Hypothalamus (tissue), 51 donors: ENCODE results near the gene NELFB.
A peak's percentile ranks its signal among the peaks of the same experiment; 100 is the strongest.

Experiments
- DNase-seq, 51 donors: peaks; one replicate each; lab custom pipeline; 2025; lab: John Stamatoyannopoulos, UW

The NELFB gene

DNA sequence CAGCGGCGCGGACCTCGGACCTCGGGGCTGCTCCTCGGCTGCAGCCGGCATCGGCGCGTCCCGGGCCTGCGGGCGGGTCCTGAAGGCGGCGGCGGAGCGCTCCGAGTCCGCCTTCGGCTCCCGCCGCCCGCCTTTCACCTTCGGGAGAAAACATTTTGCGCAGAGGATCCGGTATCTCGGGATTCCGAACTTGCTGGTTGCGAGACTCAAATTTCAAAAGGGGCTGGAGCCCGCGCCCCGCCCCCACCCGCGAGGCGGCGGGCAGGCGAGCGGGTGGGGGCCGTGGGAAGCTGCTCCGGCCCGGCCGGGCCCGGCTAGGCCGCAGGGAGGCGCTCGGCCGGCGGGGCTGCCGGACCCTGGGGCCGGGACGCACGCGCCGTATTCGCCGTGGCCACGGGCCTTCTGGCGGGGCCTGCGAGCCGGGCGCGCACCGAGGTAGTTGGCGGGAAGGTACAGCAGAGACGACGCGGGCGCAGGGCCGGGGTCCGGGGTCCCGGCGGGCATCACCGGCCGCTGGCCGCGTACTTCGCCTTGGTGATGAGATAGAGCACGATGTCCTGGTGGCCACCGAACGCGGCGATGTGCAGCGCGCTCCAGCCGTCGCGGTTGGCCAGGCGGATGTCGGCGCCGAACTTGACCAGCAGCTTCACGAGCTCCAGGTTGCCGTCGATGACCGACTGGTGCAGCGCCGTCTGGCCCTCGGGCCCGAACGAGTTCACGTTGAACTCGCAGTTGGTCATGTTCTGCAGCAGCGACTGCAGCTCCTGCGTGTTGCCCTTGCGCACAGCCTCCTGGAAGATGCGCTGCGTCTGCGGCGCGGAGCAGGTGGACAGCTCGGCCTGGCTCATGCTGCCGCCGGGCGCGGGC, 46.2 kb downstream of the NELFB start:
- no peak for DNase-seq

DNA sequence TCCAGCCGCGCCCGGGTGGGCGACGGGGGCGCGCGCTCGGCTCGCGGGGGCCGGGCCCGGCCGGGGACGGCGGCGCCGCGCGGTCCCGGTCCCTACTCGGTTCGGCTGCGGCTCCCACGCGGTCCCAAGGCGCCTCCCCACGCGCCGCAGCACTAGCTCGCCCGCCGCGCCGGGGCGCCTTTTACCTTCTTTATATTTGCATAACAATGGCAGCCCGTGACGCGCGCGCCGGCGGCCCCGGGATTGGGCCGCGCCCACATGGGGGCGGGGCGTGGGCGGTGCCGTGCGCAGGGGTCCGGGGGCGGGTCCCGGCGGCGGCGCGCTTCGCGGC, 47.0 kb downstream of the NELFB start, which contains the start of gene NRARP:
TSS of gene NRARP (minus strand) at position 154 of the 331 bp plus-strand sequence. CDS start 343 bp downstream, outside the sequence.
- DNase-seq = peak in 47 of 51 donors; percentile 33 to 93 (median 84)

GRCh38 chr9:137302449-137303150, 47.5 kb downstream of the NELFB start:
- DNase-seq = peak in 1 of 51 donors; percentile 29

GRCh38 chr9:137303151-137303892, 48.2 kb downstream of the NELFB start:
- DNase-seq = no peak

DNA sequence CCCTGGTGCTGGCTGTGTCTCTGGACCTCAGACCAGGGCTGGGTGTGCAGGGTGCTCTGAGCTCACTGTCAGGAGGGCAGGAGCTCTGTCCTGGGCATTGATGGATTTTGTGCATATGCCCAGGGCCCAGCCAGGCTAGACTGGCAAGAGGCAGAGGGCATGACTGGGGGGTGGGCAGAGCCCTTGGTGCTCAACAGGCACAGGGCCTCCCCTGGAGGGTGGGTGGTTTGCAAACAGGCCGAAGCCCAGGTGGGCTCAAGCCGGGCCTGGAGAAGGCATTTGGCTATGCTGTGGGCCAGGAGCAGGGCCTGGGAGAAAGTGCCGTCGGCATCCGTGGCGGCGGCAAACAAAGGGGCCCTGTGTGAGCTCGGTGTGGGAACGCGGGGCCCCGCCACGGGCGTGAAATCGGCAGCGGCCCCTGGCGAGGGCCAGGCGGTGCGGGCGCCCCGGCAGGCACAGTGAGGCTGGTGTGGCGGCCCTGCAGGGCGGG, 48.8 kb downstream of the NELFB start:
- DNase-seq = peak in 10 of 51 donors; percentile 10 to 68 (median 49)

GRCh38 chr9:137304383-137305059, 49.4 kb downstream of the NELFB start:
- DNase-seq = peak in 1 of 51 donors; percentile 68

DNA sequence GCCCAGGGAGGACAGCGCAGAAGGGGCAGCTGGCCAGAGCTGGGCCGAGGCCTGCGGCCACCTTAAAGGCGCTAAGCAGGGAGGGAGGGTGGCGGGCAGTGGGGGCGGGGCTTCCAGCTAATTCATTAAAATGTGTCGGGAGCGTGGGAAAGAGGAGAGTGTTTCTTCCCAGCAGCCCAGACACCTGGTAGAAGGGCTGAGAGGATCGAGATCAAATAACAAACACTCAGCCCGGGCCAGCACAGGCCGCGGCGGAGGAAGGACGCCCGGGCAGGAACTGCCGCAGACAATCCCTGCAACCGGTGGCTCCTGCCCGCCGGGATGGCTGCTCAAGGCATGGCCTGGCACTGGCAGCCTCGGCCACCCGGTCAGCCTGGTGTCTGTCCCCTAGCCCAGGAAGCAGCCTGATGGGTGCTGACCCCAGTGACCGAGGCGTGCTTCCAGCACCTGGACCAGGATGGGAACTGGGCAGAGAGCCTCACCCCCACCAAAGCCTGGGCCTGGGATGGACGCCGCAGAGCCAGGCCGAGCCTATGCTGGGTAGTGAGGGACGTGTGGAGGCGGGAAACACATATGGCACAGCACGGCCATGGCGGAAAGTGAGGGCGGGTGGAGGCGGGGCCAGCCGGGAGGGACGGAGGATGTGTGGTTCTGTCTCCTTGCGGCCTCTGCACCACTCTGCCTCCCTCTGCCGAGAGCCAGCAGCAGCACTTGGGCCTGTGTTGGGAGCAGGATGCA, 50.1 kb downstream of the NELFB start:
- peak in 24 of 51 donors; percentile 15 to 73 (median 58) for DNase-seq

GRCh38 chr9:137305798-137306065, 50.6 kb downstream of the NELFB start:
- no peak for DNase-seq

DNA sequence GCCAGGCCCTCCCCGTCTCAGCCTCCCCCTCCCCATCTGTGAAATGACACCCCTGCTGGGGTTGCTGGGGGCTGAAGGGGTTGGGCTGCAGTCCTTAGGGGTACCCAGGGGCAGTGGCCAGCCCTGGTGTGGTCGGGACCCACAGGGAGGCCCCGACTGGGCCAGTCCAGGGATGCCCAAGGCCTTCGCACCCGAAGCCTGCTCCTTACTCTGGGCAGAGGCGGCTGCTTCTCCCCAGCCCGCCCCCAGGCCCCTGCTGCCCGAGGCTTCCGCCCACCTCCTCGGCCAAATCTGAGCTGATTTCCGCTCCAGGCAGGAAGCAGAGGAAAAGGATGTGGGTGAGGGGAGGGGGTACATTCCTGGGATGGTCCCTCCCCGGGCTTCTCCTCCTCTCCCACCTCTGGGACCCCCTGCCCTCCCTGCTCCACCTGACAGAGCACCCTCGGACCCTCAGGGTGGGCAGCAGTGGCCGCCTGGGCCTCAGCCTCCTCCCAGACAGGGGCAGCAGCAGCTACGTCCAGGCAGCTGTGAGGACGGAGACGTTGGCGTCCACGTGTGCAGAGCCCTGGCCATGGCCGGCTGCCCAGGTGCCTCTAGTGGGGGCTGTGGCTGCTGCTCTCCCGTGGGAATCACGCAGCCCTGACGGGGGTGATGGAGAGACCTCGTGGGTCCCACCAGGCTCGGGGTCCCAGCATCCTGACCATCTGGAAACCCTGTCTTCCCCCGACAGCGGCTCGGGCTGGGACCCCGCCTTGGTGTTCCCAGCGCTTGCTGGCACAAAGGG, 51.1 kb downstream of the NELFB start:
- DNase-seq = no peak

DNA sequence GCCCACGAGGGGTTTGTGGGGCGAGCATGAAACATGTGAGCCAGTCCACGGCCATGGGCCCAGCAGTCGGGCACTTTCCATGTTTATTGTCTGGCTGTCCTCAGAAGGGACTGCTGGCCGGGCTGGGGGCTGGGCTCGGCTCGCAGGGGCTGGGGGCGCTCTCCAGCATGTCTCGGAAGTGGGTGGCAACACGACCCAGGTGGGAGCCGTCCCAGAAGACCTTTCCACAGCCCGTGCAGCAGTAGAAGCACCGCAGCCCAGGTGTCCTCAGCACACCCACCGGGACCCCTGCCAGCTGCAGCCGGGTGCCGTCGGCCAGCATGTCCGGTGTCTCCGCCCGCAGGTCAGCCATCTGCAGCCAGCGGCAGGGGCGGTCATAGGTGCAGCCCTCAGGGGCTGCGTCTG, 51.7 kb downstream of the NELFB start:
- no peak for DNase-seq

GRCh38 chr9:137307255-137308056, 52.3 kb downstream of the NELFB start:
- DNase-seq = no peak

DNA sequence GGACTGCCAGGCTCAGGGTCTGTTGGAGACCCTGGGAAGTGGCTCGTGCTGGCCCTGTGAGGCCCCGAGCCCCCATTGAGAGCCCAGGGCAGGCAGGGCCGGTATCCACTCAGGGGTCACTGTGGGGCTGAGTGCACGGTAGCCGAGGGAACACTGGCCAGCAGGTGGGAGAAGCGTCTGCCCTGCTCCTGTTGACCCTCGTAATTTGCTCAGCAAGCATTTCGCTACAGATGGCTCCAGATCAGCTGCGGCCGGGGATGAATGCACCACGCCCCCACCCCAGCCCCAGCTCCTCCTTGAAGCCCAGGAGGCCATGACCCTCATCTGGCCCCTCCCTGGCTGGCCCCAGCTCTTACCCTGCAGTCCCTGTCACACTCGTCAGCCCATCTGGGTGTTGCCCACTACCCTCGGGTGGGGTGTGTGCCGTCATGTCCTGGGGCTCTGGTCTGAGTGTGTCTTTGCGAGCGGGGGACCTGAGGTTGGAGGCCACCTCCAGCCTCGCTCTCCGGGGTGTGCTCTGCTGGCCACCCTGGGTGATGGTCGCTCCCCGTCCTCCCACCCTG, 53.0 kb downstream of the NELFB start:
- DNase-seq = no peak

- DNase-seq = no peak
These were observed 54.5 kb downstream of the NELFB start for GRCh38 chr9:137309368-137310188.

DNA sequence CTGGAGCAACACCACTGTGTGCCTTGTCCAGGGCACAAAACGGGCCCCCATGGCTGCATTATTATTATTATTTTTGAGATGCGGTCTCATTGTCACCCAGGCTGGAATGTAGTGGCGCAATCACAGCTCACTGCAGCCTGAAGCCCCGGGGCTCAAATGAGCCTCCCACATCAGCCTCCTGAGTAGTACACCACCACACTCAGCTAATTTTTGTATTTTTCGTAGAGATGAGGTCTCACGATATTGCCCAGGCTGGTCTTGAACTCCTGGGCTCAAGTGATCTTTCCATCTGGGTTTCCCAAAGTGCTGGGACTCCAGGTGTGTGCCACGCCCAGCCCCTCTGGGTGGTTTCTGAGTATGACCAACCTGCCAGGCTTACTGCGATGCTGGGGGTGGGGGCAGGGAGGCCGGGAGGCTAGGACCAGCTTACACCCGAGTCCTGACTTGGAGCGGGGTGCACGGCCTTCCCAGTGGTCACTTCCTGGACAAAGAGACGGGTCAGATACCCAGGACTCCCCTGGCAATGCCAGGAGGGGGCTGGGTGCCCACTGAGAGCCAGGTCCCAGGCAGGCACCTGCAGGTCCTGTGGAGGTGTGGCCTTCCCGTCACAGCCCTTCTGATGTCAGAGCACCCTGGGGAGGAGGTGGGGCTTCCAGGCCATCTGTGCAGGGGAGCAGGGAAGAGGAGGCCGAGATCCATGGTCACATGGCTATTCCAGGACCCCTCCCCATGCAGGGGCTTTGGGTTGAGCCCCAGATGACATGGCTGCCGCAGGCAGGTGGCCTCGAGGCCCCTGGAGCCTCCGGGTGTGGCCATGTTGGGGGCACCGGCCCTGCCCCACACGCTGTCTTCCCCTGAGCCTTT, 55.3 kb downstream of the NELFB start:
- DNase-seq = no peak

DNA sequence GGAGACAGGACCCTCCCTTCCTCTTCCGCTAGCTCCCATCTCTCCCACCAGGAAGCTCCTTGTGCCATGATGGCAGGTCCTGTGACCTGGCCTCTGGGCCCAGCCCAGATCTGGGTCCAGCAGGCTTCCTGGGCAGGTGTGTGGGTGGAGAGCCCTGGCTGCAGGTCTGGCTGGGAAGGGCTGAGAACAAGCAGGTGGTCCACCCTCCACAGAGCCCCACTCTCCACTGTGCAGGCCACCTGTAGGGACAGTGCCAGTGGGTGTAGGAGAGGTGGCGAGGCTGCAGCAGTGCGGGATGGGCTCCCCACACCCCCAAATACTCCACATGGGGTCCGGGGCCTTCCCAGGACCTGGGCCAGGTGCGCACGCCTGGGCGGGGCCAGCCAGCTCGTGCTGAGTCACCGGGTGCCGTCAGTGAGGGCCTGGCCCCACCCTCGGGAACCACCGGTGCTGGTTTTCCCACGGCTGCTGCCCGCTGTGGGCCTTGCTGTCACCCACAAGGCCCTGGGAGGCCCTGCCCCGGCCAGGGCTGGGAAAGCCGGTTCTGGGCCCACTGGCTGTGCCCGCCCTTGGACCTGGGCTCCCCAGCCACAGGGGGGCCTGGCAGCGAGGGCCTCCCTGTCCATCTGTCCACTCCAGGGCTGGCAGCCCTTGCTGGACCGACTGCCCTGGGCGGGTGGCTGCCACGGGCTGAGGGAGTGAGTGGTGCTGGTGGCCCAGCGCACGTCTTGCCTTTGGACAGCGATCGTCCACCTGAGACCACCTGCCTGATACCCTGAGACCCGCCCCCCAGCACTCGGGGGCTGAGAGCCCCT, 56.3 kb downstream of the NELFB start:
- peak in 1 of 51 donors; percentile 48 for DNase-seq
